Neural progenitor cell (in vitro differentiated cells): Measurements from ENCODE around the gene ZNF484.
A peak's percentile ranks its signal among the peaks of the same experiment; 100 is the strongest.

Experiments used
- EZH2 ChIP-seq: fragments of 200-600 bp; sonication (generic); IDR thresholded peaks from 2 replicates; pipeline ENCODE4 v1.6.1; 2017; ENCODE audit warnings: antibody characterized with exemption, mild to moderate bottlenecking, moderate library complexity
- TF ChIP-seq, protein P1 (sequence below): fragments of 200-600 bp; sonication (generic); IDR thresholded peaks from 2 replicates; pipeline ENCODE4 v1.5.1; 2017; ENCODE audit warnings: antibody characterized with exemption, mild to moderate bottlenecking

- TF ChIP-seq, protein P1, sequence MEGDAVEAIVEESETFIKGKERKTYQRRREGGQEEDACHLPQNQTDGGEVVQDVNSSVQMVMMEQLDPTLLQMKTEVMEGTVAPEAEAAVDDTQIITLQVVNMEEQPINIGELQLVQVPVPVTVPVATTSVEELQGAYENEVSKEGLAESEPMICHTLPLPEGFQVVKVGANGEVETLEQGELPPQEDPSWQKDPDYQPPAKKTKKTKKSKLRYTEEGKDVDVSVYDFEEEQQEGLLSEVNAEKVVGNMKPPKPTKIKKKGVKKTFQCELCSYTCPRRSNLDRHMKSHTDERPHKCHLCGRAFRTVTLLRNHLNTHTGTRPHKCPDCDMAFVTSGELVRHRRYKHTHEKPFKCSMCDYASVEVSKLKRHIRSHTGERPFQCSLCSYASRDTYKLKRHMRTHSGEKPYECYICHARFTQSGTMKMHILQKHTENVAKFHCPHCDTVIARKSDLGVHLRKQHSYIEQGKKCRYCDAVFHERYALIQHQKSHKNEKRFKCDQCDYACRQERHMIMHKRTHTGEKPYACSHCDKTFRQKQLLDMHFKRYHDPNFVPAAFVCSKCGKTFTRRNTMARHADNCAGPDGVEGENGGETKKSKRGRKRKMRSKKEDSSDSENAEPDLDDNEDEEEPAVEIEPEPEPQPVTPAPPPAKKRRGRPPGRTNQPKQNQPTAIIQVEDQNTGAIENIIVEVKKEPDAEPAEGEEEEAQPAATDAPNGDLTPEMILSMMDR = peak; percentile 48
- TF ChIP-seq EZH2 = peak; percentile 58
Observed at GRCh38 chr9:92808726-92809451, 68.9 kb downstream of the ZNF484 start.
